KOPT-K1 (cell line): Measurements from ENCODE around the gene GPBP1.

Source experiments
- H3K27ac ChIP-seq: fragments of 200-600 bp; sonication (generic); 2 replicates; pipeline ENCODE4 v1.5.1; 2016; ENCODE audit warnings: antibody characterized with exemption, mild to moderate bottlenecking, low read depth, low read length; ENCODE audit not compliant: poor library complexity, severe bottlenecking
- H3K36me3 ChIP-seq: fragments of 200-600 bp; sonication (generic); 2 replicates; pipeline ENCODE4 v1.5.1; 2017; ENCODE audit warnings: antibody characterized with exemption, mild to moderate bottlenecking, low read length, moderate library complexity; ENCODE audit not compliant: insufficient read depth
- H3K9me3 ChIP-seq: fragments of 200-600 bp; sonication (generic); 2 replicates; pipeline ENCODE4 v1.5.1; 2017; ENCODE audit warnings: antibody characterized with exemption, low read length, mild to moderate bottlenecking; ENCODE audit not compliant: insufficient read depth, poor library complexity, severe bottlenecking

The GPBP1 gene

GRCh38 chr5:57215629-57216195 lies 41.9 kb downstream of the GPBP1 start:
- Histone ChIP-seq H3K9me3 (no peaks in the 10 kb centered on the region), H3K36me3 (peaks cover 70% of the 10 kb centered on the region), H3K27ac (no peak overlapping the region)

DNA sequence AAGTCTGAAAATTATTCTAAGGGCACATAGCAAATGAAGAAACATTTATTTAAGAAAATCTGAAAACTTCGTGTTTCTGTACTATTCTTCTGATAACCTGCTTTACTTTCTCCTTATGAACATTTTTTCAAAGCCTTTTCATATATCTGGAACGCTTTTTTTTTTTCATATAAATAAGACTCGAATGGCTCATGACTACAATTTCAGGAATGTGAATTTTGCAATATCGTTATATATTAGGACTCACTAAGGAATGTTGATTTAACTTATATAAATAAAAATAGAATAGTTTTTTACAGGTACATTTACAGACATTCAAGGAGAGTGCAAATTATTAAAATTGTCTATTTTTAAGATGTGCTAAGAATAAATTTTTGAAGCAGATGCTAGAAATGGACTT lies 42.9 kb downstream of the GPBP1 start:
- H3K27ac ChIP-seq = no peak overlapping the region
- H3K36me3 ChIP-seq = peaks cover 63% of the 10 kb centered on the region

DNA sequence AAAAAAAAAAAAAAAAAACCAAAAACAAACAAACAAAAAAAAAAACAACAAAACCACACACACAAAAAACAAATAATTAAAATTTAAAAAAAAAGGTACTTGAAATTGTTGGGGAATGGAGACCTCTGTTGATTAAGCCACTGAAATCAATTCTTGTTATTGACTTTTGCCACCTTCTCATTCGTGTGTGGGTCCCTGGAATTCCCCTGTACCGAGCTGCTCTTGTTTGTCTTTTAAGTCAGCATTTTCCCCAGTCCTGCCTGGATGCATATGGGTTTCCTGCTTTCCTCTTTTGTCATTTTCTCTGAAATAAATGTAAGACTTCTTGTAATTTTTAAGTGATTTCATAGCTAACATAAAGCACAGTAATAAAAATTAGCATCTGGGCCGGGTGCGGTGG lies 45.5 kb downstream of the GPBP1 start:
- Histone ChIP-seq H3K9me3 (no peaks in the 10 kb centered on the region), H3K27ac (no peak overlapping the region), H3K36me3 (peaks cover 61% of the 10 kb centered on the region)

More for the DNA sequence above, 42.9 kb downstream of the GPBP1 start:
- no peaks in the 10 kb centered on the region for H3K9me3 ChIP-seq

DNA sequence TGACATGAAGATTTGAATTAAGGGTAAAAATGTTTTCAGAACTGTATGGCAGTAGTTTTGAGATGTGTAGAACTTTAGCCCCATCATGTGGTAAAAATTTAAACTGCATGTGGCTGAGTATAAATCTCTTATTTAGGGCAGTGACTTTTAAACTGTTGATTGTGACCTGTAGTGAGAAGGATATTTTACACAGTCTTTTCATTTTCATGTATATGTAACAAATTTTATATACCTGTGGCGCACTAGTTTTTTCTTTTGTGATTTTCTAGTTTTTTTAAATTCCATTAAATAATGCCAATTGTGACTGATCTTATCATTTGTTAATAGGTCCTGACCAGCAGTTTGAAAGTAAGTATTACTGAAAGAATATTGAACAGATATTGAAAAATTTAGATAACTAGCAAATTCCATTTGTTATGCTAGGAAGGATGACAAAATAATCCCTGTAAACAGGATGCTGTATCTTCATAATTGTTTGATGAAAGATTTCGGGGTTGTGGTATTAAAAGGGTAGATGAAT lies 47.2 kb downstream of the GPBP1 start:
- H3K36me3 ChIP-seq = peaks cover 60% of the 10 kb centered on the region
- no peak overlapping the region for H3K27ac ChIP-seq
- no peaks in the 10 kb centered on the region for H3K9me3 ChIP-seq

- Histone ChIP-seq H3K9me3 (no peaks in the 10 kb centered on the region), H3K27ac (no peak overlapping the region), H3K36me3 (peaks cover 44% of the 10 kb centered on the region)
Observed at GRCh38 chr5:57225553-57225952, 51.7 kb downstream of the GPBP1 start.

DNA sequence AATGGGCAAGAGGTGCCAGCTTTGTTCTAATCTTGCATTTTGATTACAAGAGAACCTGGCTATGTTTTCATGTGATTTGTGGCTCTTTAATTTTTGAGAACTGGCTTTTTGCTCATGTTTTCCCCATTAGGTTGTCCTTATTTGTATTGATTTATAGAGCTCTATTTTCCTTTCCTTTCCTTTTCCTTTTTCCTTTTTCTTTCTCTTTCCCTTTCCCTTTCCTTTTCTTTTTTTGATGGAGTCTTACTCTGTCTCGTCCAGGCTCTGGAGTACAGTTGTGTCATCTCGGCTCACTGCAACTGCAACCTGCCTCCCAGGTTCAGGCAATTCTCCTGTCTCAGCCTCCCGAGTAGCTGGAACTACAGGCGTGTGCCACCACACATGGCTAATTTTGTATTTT lies 55.5 kb downstream of the GPBP1 start:
- Histone ChIP-seq H3K27ac (no peak overlapping the region), H3K36me3 (peaks cover 71% of the 10 kb centered on the region), H3K9me3 (no peaks in the 10 kb centered on the region)

GRCh38 chr5:57231607-57232006 lies 57.7 kb downstream of the GPBP1 start:
- Histone ChIP-seq H3K27ac (no peak overlapping the region), H3K9me3 (no peaks in the 10 kb centered on the region), H3K36me3 (peaks cover 76% of the 10 kb centered on the region)

DNA sequence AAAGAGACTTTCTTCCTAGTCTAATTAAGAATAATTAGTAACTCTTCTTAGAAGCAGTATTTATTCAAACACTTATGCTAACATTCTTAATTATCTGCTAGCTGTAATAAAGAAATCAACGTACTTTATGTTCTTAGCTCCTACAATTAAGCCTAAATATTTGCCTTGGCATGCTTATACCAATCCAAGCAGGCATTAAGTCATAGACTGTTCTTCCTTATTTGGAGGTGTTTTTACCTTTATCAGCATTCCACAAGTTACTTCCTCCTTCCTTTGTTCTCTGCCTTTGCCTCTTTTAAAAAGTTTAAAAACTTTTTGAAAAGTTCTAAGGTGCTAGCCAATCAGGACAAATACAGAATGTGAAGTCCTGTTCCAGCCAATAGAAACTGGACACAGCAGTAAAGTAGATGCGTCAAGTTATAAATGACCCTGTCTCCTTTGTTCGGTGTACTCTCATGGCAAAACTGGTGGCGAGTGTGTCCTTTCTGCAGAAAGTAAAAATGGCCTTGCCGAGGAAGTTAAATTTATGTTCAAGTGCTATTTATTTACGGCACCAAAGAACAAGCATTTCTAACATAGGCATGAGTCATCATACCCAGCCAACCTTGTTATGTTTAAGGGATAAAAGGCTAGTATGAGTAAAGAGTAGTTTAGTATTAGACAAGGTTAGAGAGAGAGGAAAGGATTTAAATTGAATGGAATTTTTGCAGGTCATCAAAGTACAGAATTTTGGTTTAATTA lies 58.6 kb downstream of the GPBP1 start:
- Histone ChIP-seq H3K9me3 (no peaks in the 10 kb centered on the region), H3K27ac (no peak overlapping the region), H3K36me3 (peaks cover 83% of the 10 kb centered on the region)

GRCh38 chr5:57243286-57244137 lies 69.7 kb downstream of the GPBP1 start:
- Histone ChIP-seq H3K27ac (no peak overlapping the region), H3K9me3 (no peaks in the 10 kb centered on the region), H3K36me3 (peaks cover 70% of the 10 kb centered on the region)

DNA sequence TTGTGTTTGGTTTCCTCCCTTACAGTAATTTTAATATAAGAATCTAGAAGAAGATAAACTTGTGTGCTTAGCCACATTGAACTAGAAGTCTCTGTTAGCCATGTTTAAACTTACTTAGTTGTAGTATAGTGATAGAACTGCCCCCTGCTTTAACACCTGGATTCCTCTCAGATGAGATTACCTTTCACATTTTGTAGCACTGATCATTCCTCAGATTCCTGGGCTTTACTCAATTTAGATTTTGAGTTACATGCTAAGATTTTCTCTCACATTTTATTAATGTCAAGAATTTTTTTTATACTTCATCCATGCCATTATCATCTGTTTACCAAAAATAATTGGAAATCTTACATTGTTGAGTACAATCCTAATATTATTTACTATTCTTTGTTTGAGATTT lies 70.5 kb downstream of the GPBP1 start:
- Histone ChIP-seq H3K36me3 (peaks cover 72% of the 10 kb centered on the region), H3K9me3 (no peaks in the 10 kb centered on the region), H3K27ac (no peak overlapping the region)

GRCh38 chr5:57246426-57246825 lies 72.6 kb downstream of the GPBP1 start:
- no peaks in the 10 kb centered on the region for H3K9me3 ChIP-seq
- peaks cover 75% of the 10 kb centered on the region for H3K36me3 ChIP-seq
- no peak overlapping the region for H3K27ac ChIP-seq

- H3K36me3 ChIP-seq = peaks cover 77% of the 10 kb centered on the region
- no peak overlapping the region for H3K27ac ChIP-seq
- no peaks in the 10 kb centered on the region for H3K9me3 ChIP-seq
Observed at GRCh38 chr5:57247765-57248164, 73.9 kb downstream of the GPBP1 start.

- no peak overlapping the region for H3K27ac ChIP-seq
- no peaks in the 10 kb centered on the region for H3K9me3 ChIP-seq
- H3K36me3 ChIP-seq = peaks cover 87% of the 10 kb centered on the region
Observed at GRCh38 chr5:57249265-57249874, 75.5 kb downstream of the GPBP1 start.

DNA sequence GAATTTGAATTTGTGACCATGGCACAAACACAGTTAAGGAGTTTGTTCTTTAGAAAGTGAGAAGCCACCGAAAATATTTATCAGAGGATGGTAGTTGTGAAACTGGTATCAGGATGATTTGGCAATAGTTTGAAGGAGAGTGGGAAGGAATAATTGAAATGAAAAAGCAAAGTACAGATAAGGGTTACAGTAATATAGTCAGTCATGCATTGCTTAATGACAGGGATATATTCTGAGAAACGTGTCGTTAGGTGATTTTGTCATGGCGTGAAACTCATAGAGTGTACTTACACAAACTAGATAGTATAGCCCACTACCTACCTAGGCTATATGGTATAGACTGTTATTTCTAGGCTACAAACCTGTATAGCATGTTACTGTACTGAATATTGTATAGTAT lies 84.2 kb downstream of the GPBP1 start:
- Histone ChIP-seq H3K27ac (no peak overlapping the region), H3K9me3 (no peaks in the 10 kb centered on the region), H3K36me3 (peaks cover 98% of the 10 kb centered on the region)

- Histone ChIP-seq H3K9me3 (no peaks in the 10 kb centered on the region), H3K27ac (no peak overlapping the region), H3K36me3 (peaks cover 98% of the 10 kb centered on the region)
Observed at GRCh38 chr5:57258943-57259342, 85.1 kb downstream of the GPBP1 start.
